HG03025 (cell line): Measurements from ENCODE around the gene CEP295NL.
"Not testable (repeated sequence)": the region's sequence is repeated elsewhere in the genome, so short reads cannot be mapped to it uniquely, and the experiment has no call there.

Source experiments
- ATAC-seq: cut with Tn5 transposase; IDR thresholded peaks from one replicate; pipeline ENCODE4 v1.9.1; 2021; ENCODE audit warnings: mild to moderate bottlenecking, moderate library complexity; ENCODE audit not compliant: unreplicated experiment, low FRiP score

Gene CEP295NL

GRCh38 chr17:78910497-78911284 lies 7.7 kb upstream of the CEP295NL start:
- ATAC-seq = no peak

GRCh38 chr17:78908426-78908825 lies 5.4 kb upstream of the CEP295NL start:
- no peak for ATAC-seq

GRCh38 chr17:78905541-78905940 lies 2.5 kb upstream of the CEP295NL start:
- no peak for ATAC-seq

- no peak for ATAC-seq
Measured at GRCh38 chr17:78905116-78905515, 2.1 kb upstream of the CEP295NL start.

GRCh38 chr17:78904371-78904770 lies 1.4 kb upstream of the CEP295NL start:
- no peak for ATAC-seq

GRCh38 chr17:78902231-78902630 lies 770 bp downstream of the CEP295NL start:
- ATAC-seq = not testable (repeated sequence)

- no peak for ATAC-seq
Measured at GRCh38 chr17:78901806-78902205, 1.2 kb downstream of the CEP295NL start.

- ATAC-seq = no peak
Measured at GRCh38 chr17:78900816-78901215, 2.2 kb downstream of the CEP295NL start.

GRCh38 chr17:78899361-78900260 lies 3.4 kb downstream of the CEP295NL start:
- no peak for ATAC-seq

GRCh38 chr17:78898947-78899346 lies 4.1 kb downstream of the CEP295NL start:
- no peak for ATAC-seq

GRCh38 chr17:78898075-78898836 lies 4.7 kb downstream of the CEP295NL start:
- ATAC-seq = no peak

- ATAC-seq = no peak
Measured at GRCh38 chr17:78897664-78898047, 5.3 kb downstream of the CEP295NL start.

- no peak for ATAC-seq
Measured at GRCh38 chr17:78896834-78897663, 6.0 kb downstream of the CEP295NL start.

GRCh38 chr17:78896091-78896833 lies 6.7 kb downstream of the CEP295NL start:
- no peak for ATAC-seq

GRCh38 chr17:78895322-78895721 lies 7.7 kb downstream of the CEP295NL start:
- no peak for ATAC-seq

- no peak for ATAC-seq
Measured at GRCh38 chr17:78893684-78894083, 9.3 kb downstream of the CEP295NL start.

- no peak for ATAC-seq
Measured at GRCh38 chr17:78892936-78893379, 10.0 kb downstream of the CEP295NL start.

- ATAC-seq = no peak
Measured at GRCh38 chr17:78892520-78892919, 10.5 kb downstream of the CEP295NL start.

GRCh38 chr17:78892062-78892456 lies 10.9 kb downstream of the CEP295NL start:
- no peak for ATAC-seq
